IMR-90 (cell line): ENCODE results near the gene GALNT12. TPM values are rescaled to one million over a fixed set of nuclear protein-coding genes. Genes with fewer than 3 reads are reported as not detected.

Experiments
- ATAC-seq: fragments of 200-7000 bp; cut with Tn5 transposase; 2 replicates; pipeline ENCODE4 v1.9.1; 2020; ENCODE audit warnings: low read depth, mild to moderate bottlenecking, moderate library complexity
- BruUV-seq: library from RNA; stranded (reverse); fragments of 400-500 nt; replicated peaks from 2 replicates; lab custom pipeline; 2021; lab: Mats Ljungman, UMichigan
- CTCF ChIA-PET: fragments of 300-600 bp; formaldehyde crosslinking; extraction: SDS; loops from one replicate; lab custom pipeline; 2021; ENCODE audit warnings: antibody characterized with exemption; lab: Yijun Ruan, JAX
- POLR2A ChIA-PET: fragments of 300-600 bp; sonication (Branson Sonifier 250); formaldehyde crosslinking; loops from one replicate; lab custom pipeline; 2022; ENCODE audit warnings: antibody characterized with exemption; ENCODE audit not compliant: unreplicated experiment; lab: Charles Lee
- DNase-seq: peaks from one replicate; pipeline ENCODE4 v3.0.0; 2013
- H2AFZ ChIP-seq: replicated peaks from 2 replicates; pipeline ENCODE3; 2013; ENCODE audit warnings: low read length, mild to moderate bottlenecking; ENCODE audit not compliant: poor library complexity
- H2AK5ac ChIP-seq: 2 replicates; pipeline ENCODE4 v1.6.1; 2013; ENCODE audit warnings: low read depth, low read length, inconsistent platforms
- H2AK9ac ChIP-seq: replicated peaks from 2 replicates; pipeline ENCODE3; 2013; ENCODE audit warnings: mild to moderate bottlenecking, low read depth, low read length, moderate library complexity; ENCODE audit not compliant: poor library complexity
- H2BK120ac ChIP-seq: 2 replicates; pipeline ENCODE4 v1.6.1; 2013; ENCODE audit warnings: low read depth, low read length, inconsistent platforms
- H2BK15ac ChIP-seq: 3 replicates; pipeline ENCODE4 v1.6.1; 2013; ENCODE audit warnings: low read depth, low read length, inconsistent platforms
- H2BK20ac ChIP-seq: 2 replicates; pipeline ENCODE4 v1.6.1; 2013; ENCODE audit warnings: low read depth, mild to moderate bottlenecking, inconsistent platforms, low read length, moderate library complexity
- H2BK5ac ChIP-seq: 2 replicates; pipeline ENCODE4 v1.6.1; 2013; ENCODE audit warnings: mild to moderate bottlenecking, low read depth, low read length, inconsistent platforms; ENCODE audit not compliant: poor library complexity, severe bottlenecking
- H3K14ac ChIP-seq: replicated peaks from 2 replicates; pipeline ENCODE4 v1.6.1; 2013; ENCODE audit warnings: low read depth, low read length, inconsistent platforms
- H3K18ac ChIP-seq: 2 replicates; pipeline ENCODE4 v1.6.1; 2013; ENCODE audit warnings: low read depth, low read length, control low read depth
- H3K23ac ChIP-seq: 2 replicates; pipeline ENCODE4 v1.6.1; 2013; ENCODE audit warnings: low read depth, low read length, inconsistent platforms
- H3K27ac ChIP-seq: 2 replicates; pipeline ENCODE4 v1.5.1; 2013; ENCODE audit warnings: mild to moderate bottlenecking, control low read depth, low read length; ENCODE audit not compliant: insufficient read depth
- H3K27me3 ChIP-seq: 2 replicates; pipeline ENCODE4 v1.6.1; 2013; ENCODE audit warnings: low read length; ENCODE audit not compliant: control insufficient read depth, insufficient read depth
- H3K36me3 ChIP-seq: 2 replicates; pipeline ENCODE4 v1.6.1; 2013; ENCODE audit warnings: low read length, mixed read lengths; ENCODE audit not compliant: control insufficient read depth, insufficient read depth
- H3K4ac ChIP-seq: 2 replicates; pipeline ENCODE4 v1.6.1; 2013; ENCODE audit warnings: low read depth, low read length, inconsistent platforms
- H3K4me1 ChIP-seq: 2 replicates; pipeline ENCODE4 v1.6.1; 2013; ENCODE audit warnings: low read length, mixed read lengths; ENCODE audit not compliant: control insufficient read depth, insufficient read depth
- H3K4me2 ChIP-seq: 2 replicates; pipeline ENCODE4 v1.6.1; 2013; ENCODE audit warnings: low read depth, mild to moderate bottlenecking, control low read depth, low read length, moderate library complexity
- H3K4me3 ChIP-seq: 2 replicates; pipeline ENCODE4 v1.5.1; 2013; ENCODE audit warnings: low read depth, mild to moderate bottlenecking, control low read depth, low read length, moderate library complexity; ENCODE audit not compliant: insufficient read depth
- H3K56ac ChIP-seq: 2 replicates; pipeline ENCODE4 v1.6.1; 2013; ENCODE audit warnings: low read length, inconsistent platforms; ENCODE audit not compliant: insufficient read depth; ENCODE audit errors: extremely low read depth
- H3K79me1 ChIP-seq, 2 experiments: 2 replicates each; pipeline ENCODE4 v1.6.1; 2013; ENCODE audit warnings: low read length in 2 of 2, inconsistent platforms in 1 of 2, low read depth in 1 of 2
- H3K9ac ChIP-seq: 2 replicates; pipeline ENCODE4 v1.6.1; 2013; ENCODE audit warnings: low read depth, low read length, control low read depth
- H3K9me1 ChIP-seq: 2 replicates; pipeline ENCODE4 v1.6.1; 2013; ENCODE audit warnings: low read length, inconsistent platforms; ENCODE audit not compliant: insufficient read depth
- H3K9me3 ChIP-seq: 2 replicates; pipeline ENCODE4 v1.6.1; 2013; ENCODE audit warnings: low read length; ENCODE audit not compliant: control insufficient read depth, insufficient read depth
- H4K20me1 ChIP-seq: 2 replicates; pipeline ENCODE4 v1.6.1; 2013; ENCODE audit warnings: low read length, inconsistent platforms; ENCODE audit not compliant: insufficient read depth
- H4K5ac ChIP-seq: 2 replicates; pipeline ENCODE4 v1.6.1; 2013; ENCODE audit warnings: mild to moderate bottlenecking, low read depth, low read length, control low read depth
- H4K8ac ChIP-seq, 2 experiments: 2 replicates each; pipeline ENCODE4 v1.6.1; 2013; ENCODE audit warnings: low read depth in 2 of 2, low read length in 2 of 2, control low read depth in 1 of 2, inconsistent platforms in 1 of 2
- H4K91ac ChIP-seq: 2 replicates; pipeline ENCODE4 v1.6.1; 2013; ENCODE audit warnings: low read depth, low read length, inconsistent platforms; ENCODE audit not compliant: insufficient read depth
- CEBPB ChIP-seq: IDR thresholded peaks from 2 replicates; pipeline ENCODE4 v1.6.1; 2012; ENCODE audit warnings: low read depth, low read length, improper control_type of control experiment
- CTCF ChIP-seq: conservative IDR thresholded peaks from 2 replicates; pipeline ENCODE4 v1.5.1; 2012; ENCODE audit warnings: mild to moderate bottlenecking, low read depth, low read length, improper control_type of control experiment
- ELK1 ChIP-seq: fragments of 150-350 bp; IDR thresholded peaks from 2 replicates; pipeline ENCODE4 v1.6.1; 2016; ENCODE audit warnings: low read depth, mild to moderate bottlenecking, low read length, moderate library complexity, borderline replicate concordance
- FOS ChIP-seq: fragments of 150-350 bp; IDR thresholded peaks from 2 replicates; pipeline ENCODE4 v1.6.1; 2016; ENCODE audit warnings: low read depth, low read length
- MAFK ChIP-seq: IDR thresholded peaks from 2 replicates; pipeline ENCODE4 v1.6.1; 2012; ENCODE audit warnings: low read depth, low read length, improper control_type of control experiment
- MAZ ChIP-seq: IDR thresholded peaks from 2 replicates; pipeline ENCODE4 v1.6.1; 2012; ENCODE audit warnings: low read depth, mild to moderate bottlenecking, low read length, improper control_type of control experiment, moderate library complexity, borderline replicate concordance
- MXI1 ChIP-seq: IDR thresholded peaks from 2 replicates; pipeline ENCODE4 v1.6.1; 2012; ENCODE audit warnings: low read depth, mild to moderate bottlenecking, low read length, moderate library complexity, borderline replicate concordance
- NFE2L2 ChIP-seq: fragments of 150-350 bp; IDR thresholded peaks from 2 replicates; pipeline ENCODE4 v1.6.1; 2016; ENCODE audit warnings: low read depth, mild to moderate bottlenecking, low read length
- POLR2A ChIP-seq: IDR thresholded peaks from 2 replicates; pipeline ENCODE4 v1.6.1; 2012; ENCODE audit warnings: mild to moderate bottlenecking, low read depth, low read length
- RAD21 ChIP-seq: IDR thresholded peaks from 2 replicates; pipeline ENCODE4 v1.6.1; 2012; ENCODE audit warnings: low read length, improper control_type of control experiment
- RCOR1 ChIP-seq: IDR thresholded peaks from 2 replicates; pipeline ENCODE4 v1.6.1; 2012; ENCODE audit warnings: mild to moderate bottlenecking, low read length, improper control_type of control experiment; ENCODE audit not compliant: insufficient replicate concordance
- RFX5 ChIP-seq: IDR thresholded peaks from 2 replicates; pipeline ENCODE4 v1.8.0; 2012; ENCODE audit warnings: low read depth, mild to moderate bottlenecking, low read length, moderate library complexity
- SMC3 ChIP-seq: fragments of 150-350 bp; IDR thresholded peaks from 2 replicates; pipeline ENCODE4 v1.6.1; 2016; ENCODE audit warnings: low read depth, mild to moderate bottlenecking, antibody characterized with exemption, low read length, moderate library complexity
- USF2 ChIP-seq: fragments of 150-350 bp; IDR thresholded peaks from 2 replicates; pipeline ENCODE4 v1.6.1; 2017; ENCODE audit warnings: mild to moderate bottlenecking, antibody characterized with exemption, low read length, low read depth
- WGBS, 2 experiments: methylation state at CpG; one replicate each; pipeline versions ENCODE4 v1.1.5 to v1.1.7; 2013; ENCODE audit warnings: missing lambda C conversion rate in 2 of 2; ENCODE audit not compliant: insufficient read length in 1 of 2; ENCODE audit errors: extremely low coverage in 2 of 2; 5-methylcytosine and 5-hydroxymethylcytosine counted together
- dilution Hi-C: fragments of 300-500 bp; cut with HindIII; formaldehyde crosslinking; loops from one replicate; pipeline ENCODE4 v1.14.3; 2018; ENCODE audit warnings: low sequenced_read_pairs; ENCODE audit not compliant: unreplicated experiment
- in situ Hi-C: fragments of 300-500 bp; cut with MboI; formaldehyde crosslinking; loops from 3 replicates; pipeline ENCODE4 v1.14.3; 2019; ENCODE audit warnings: low sequenced_read_pairs, inconsistent platforms, mixed read lengths
- intact Hi-C: fragments of 100-400 bp; cut with micrococcal nuclease; formaldehyde crosslinking; loops from 2 replicates; pipeline ENCODE4 v1.10.0; 2022
- polyA plus RNA-seq, 3 experiments: library from polyadenylated mRNA; depleted of rRNA; stranded (reverse); fragments of >200 nt; gene quantifications; 2 replicates each; pipeline ENCODE4 v1.2.3, GENCODE V29; 2012; ENCODE audit warnings: low replicate concordance in 1 of 3
- total RNA-seq: library from RNA; depleted of rRNA; stranded (reverse); fragments of >200 nt; gene quantifications from 2 replicates; pipeline ENCODE4 v1.2.3, GENCODE V29; 2012

Gene GALNT12
- total and polyA plus RNA-seq, 2 of the 4 experiments (the other 2 are of a cell fraction) = 2.3 to 2.5 TPM

DNA sequence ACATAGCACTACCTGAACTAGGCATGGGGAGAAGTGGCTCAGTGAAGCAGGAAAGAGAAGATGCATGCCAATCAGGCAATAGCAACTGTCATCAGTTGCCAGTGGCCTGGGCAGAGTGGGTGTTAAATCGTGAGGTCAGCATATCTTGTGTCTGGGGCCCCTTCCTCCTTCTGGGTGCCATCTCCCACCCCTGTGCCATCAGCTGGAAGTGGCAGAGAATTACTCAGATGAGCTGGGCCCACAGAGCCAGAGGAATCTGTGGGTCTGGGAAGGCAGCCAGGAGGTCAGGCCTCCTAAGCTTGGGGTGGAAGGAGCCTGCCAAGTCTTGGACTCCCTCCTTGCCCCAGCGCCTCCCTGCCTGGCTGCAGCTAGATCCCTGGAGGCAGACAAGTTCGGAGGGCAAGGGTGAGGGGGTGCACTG is 66.5 kb downstream of the GALNT12 start:
- Histone ChIP-seq H3K79me1 (no peaks in the 10 kb centered on the region), H3K36me3 (no peaks in the 10 kb centered on the region), H4K91ac (peak overlapping the region; percentile 5; the same call in 1 of the 2 replicates), H2AK5ac (peak overlapping the region; percentile 20; the same call in 1 of the 2 replicates), H3K4me2 (no peak overlapping the region), H2BK15ac (no peak overlapping the region), H3K23ac (no peak overlapping the region), H4K5ac (no peak overlapping the region), H3K27me3 (peaks cover 3% of the 10 kb centered on the region), H3K9me1 (no peaks in the 10 kb centered on the region; the same call in 1 of the 2 replicates), H2BK120ac (0 out of 2 replicates have a peak overlapping the region, but pooled peaks have one; percentile 16), H4K20me1 (no peaks in the 10 kb centered on the region), H3K14ac (no peak overlapping the region), H3K4ac (peak overlapping the region; percentile 15; the same call in 1 of the 2 replicates), H3K9me3 (peaks cover 3% of the 10 kb centered on the region), H3K27ac (no peak overlapping the region), H3K18ac (no peak overlapping the region), H3K9ac (no peak overlapping the region), H4K8ac (no peak overlapping the region), H3K4me3 (no peak overlapping the region), H2AK9ac (no peak overlapping the region), H2BK20ac (no peak overlapping the region), H3K56ac (no peak overlapping the region), H2BK5ac (no peak overlapping the region), H3K4me1 (peaks cover 2% of the 10 kb centered on the region; the same call in 1 of the 2 replicates), H2AFZ (no peak overlapping the region)
- no CpG with 5 or more reads among the region's 3 CpGs for WGBS, 2 experiments
- ATAC-seq (peak; percentile 84), DNase-seq (no peak)
- no peak for TF ChIP-seq USF2
- no peak for TF ChIP-seq SMC3
- TF ChIP-seq RCOR1 = no peak
- TF ChIP-seq MAZ = peak; percentile 45; the same call in 1 of the 2 replicates
- TF ChIP-seq CEBPB = no peak
- TF ChIP-seq FOS = no peak
- TF ChIP-seq CTCF = no peak
- no peak for TF ChIP-seq MXI1
- no peak for TF ChIP-seq ELK1
- peak; percentile 87 for TF ChIP-seq RFX5
- TF ChIP-seq NFE2L2 = no peak
- no peak for TF ChIP-seq POLR2A
- TF ChIP-seq RAD21 = no peak
- peak; percentile 27; the same call in 1 of the 2 replicates for TF ChIP-seq MAFK
- intact Hi-C loops = no loop called here
- BruUV-seq = no TSS peak
- in situ Hi-C loops = loop anchor here (25.0 kb wide), 1 partner anchor 963 kb away; no protein-coding TSS in a partner anchor
- ChIA-PET CTCF (no interaction called here), POLR2A (no interaction called here)
- dilution Hi-C loops = no loop called here
